Neuronal stem cell (in vitro differentiated cells): ENCODE results near the gene USP32.
"Not testable (repeated sequence)": the region's sequence is repeated elsewhere in the genome, so short reads cannot be mapped to it uniquely, and the experiment has no call there.

Source experiments
- DNase-seq: peaks from one replicate; pipeline ENCODE4 v3.0.0-alpha.2; 2013; ENCODE audit warnings: low spot score
- H2AFZ ChIP-seq: one replicate; pipeline ENCODE4 v1.6.1; 2013; ENCODE audit warnings: mild to moderate bottlenecking, low read length, inconsistent platforms
- H2AK5ac ChIP-seq: 2 replicates; pipeline ENCODE4 v1.6.1; 2013; ENCODE audit warnings: low read depth, mild to moderate bottlenecking, inconsistent platforms, low read length, moderate library complexity, mixed read lengths
- H2BK120ac ChIP-seq: 2 replicates; pipeline ENCODE4 v1.6.1; 2013; ENCODE audit warnings: low read depth, mild to moderate bottlenecking, inconsistent platforms, low read length, moderate library complexity, mixed read lengths
- H2BK12ac ChIP-seq: one replicate; pipeline ENCODE4 v1.6.1; 2013; ENCODE audit warnings: low read length, inconsistent platforms
- H2BK15ac ChIP-seq: 2 replicates; pipeline ENCODE4 v1.6.1; 2013; ENCODE audit warnings: mild to moderate bottlenecking, low read length, inconsistent platforms, mixed read lengths
- H2BK5ac ChIP-seq: one replicate; pipeline ENCODE4 v1.6.1; 2013; ENCODE audit warnings: inconsistent platforms, mild to moderate bottlenecking, low read length, moderate library complexity
- H3K14ac ChIP-seq: one replicate; pipeline ENCODE4 v1.6.1; 2013; ENCODE audit warnings: low read length, inconsistent platforms
- H3K18ac ChIP-seq: 2 replicates; pipeline ENCODE4 v1.6.1; 2013; ENCODE audit warnings: low read length, inconsistent platforms
- H3K23ac ChIP-seq: 2 replicates; pipeline ENCODE4 v1.6.1; 2013; ENCODE audit warnings: low read depth, mild to moderate bottlenecking, mixed read lengths, low read length, inconsistent platforms; ENCODE audit not compliant: poor library complexity
- H3K27ac ChIP-seq: replicated peaks from 3 replicates; pipeline ENCODE4 v1.5.1; 2013; ENCODE audit warnings: low read length, inconsistent platforms
- H3K27me3 ChIP-seq, 3 experiments: 2 replicates each; pipeline ENCODE4 v1.6.1; 2013; ENCODE audit warnings: low read length in 3 of 3, mild to moderate bottlenecking in 2 of 3, inconsistent platforms in 1 of 3, low read depth in 1 of 3, mixed read lengths in 1 of 3, moderate library complexity in 1 of 3; ENCODE audit not compliant: control insufficient read depth in 3 of 3, insufficient read depth in 3 of 3
- H3K36me3 ChIP-seq, 2 donors: replicated peaks in 1 of 2; 2 replicates each; pipeline ENCODE4 v1.6.1; 2013; ENCODE audit warnings: low read length in 2 of 2; ENCODE audit not compliant: control insufficient read depth in 2 of 2, insufficient read depth in 2 of 2
- H3K4ac ChIP-seq: 2 replicates; pipeline ENCODE4 v1.6.1; 2013; ENCODE audit warnings: inconsistent platforms, mild to moderate bottlenecking, low read length, moderate library complexity
- H3K4me1 ChIP-seq, 2 donors: 1 replicate in 1 of 2; 2 replicates in 1 of 2; pipeline ENCODE4 v1.6.1; 2013; ENCODE audit warnings: low read length in 2 of 2, low read depth in 1 of 2; ENCODE audit not compliant: control insufficient read depth in 2 of 2, insufficient read depth in 1 of 2
- H3K4me2 ChIP-seq: one replicate; pipeline ENCODE4 v1.6.1; 2013; ENCODE audit warnings: mild to moderate bottlenecking, low read length, inconsistent platforms; ENCODE audit not compliant: insufficient read depth, poor library complexity, severe bottlenecking
- H3K4me3 ChIP-seq, 2 donors: 2 replicates each; pipeline ENCODE4 v1.5.1; 2013; ENCODE audit warnings: low read length in 2 of 2, mild to moderate bottlenecking in 2 of 2, inconsistent platforms in 1 of 2, moderate library complexity in 1 of 2
- H3K79me1 ChIP-seq: one replicate; pipeline ENCODE4 v1.6.1; 2013; ENCODE audit warnings: low read depth, mild to moderate bottlenecking, inconsistent platforms, low read length, moderate library complexity
- H3K9ac ChIP-seq: one replicate; pipeline ENCODE4 v1.6.1; 2013; ENCODE audit warnings: mild to moderate bottlenecking, low read depth, low read length, inconsistent platforms; ENCODE audit not compliant: poor library complexity
- H3K9me3 ChIP-seq, 2 donors: replicated peaks in 1 of 2; 2 replicates each; pipeline versions ENCODE3 to v1.6.1; 2013; ENCODE audit warnings: low read length in 2 of 2, mild to moderate bottlenecking in 2 of 2, inconsistent platforms in 1 of 2, low read depth in 1 of 2, mixed read lengths in 1 of 2, moderate library complexity in 1 of 2; ENCODE audit not compliant: control insufficient read depth in 2 of 2, insufficient read depth in 1 of 2
- H4K8ac ChIP-seq: one replicate; pipeline ENCODE4 v1.6.1; 2013; ENCODE audit warnings: low read depth, mild to moderate bottlenecking, inconsistent platforms, low read length, moderate library complexity
- H4K91ac ChIP-seq: one replicate; pipeline ENCODE4 v1.6.1; 2013; ENCODE audit warnings: low read length, low read depth, mild to moderate bottlenecking, inconsistent platforms; ENCODE audit not compliant: poor library complexity
- WGBS, 2 donors: extraction: QIAGEN DNeasy Blood & Tissue Kit; methylation state at CpG; one replicate each; pipeline ENCODE4 v1.1.7; 2013; ENCODE audit warnings: missing lambda C conversion rate in 2 of 2, mixed read lengths in 1 of 2; ENCODE audit not compliant: insufficient read length in 2 of 2, insufficient replicate concordance in 1 of 2; ENCODE audit errors: extremely low coverage in 2 of 2; 5-methylcytosine and 5-hydroxymethylcytosine counted together

USP32 gene

GRCh38 chr17:60348616-60349015 lies 43.3 kb downstream of the USP32 start:
- Histone ChIP-seq H3K36me3 (peaks cover 0 to 13% of the 10 kb centered on the region in 2 donors), H3K9ac (no peak overlapping the region), H2AFZ (no peak overlapping the region), H3K18ac (no peak overlapping the region), H2BK15ac (no peak overlapping the region), H3K27me3 (no peaks in the 10 kb centered on the region), H3K4me2 (no peak overlapping the region), H2BK5ac (no peak overlapping the region), H3K9me3 (no peaks in the 10 kb centered on the region), H2BK12ac (no peak overlapping the region), H3K79me1 (peaks cover 1% of the 10 kb centered on the region), H3K27ac (no peak overlapping the region), H2AK5ac (no peak overlapping the region), H2BK120ac (no peak overlapping the region), H4K91ac (no peak overlapping the region), H3K14ac (no peak overlapping the region), H3K23ac (no peak overlapping the region), H3K4me1 (no peaks in the 10 kb centered on the region), H3K4me3 (no peak overlapping the region), H3K4ac (no peak overlapping the region), H4K8ac (no peak overlapping the region)
- DNase-seq = no peak
- no CpG with 5 or more reads among the region's 5 CpGs for WGBS, 2 donors

DNA sequence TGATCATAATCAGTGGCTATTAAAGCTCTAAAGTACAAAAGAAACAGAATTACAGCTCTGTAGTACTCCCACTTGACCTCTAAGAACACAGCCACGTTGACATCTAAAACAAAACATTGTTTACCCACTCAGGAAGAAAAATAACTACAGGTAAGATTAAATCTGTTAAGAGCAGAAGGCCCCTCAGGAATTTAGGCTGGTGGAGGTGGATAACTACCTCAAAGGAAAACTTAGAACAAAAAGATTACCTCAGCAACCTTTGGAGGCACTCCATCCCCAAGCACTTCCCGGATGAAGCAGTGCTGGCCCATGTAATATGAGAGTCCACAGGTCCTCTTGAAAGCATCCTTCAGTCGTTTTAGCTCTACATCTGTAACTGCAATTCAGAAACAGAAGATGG lies 46.7 kb downstream of the USP32 start:
- Histone ChIP-seq H3K9me3 (no peaks in the 10 kb centered on the region), H3K27me3 (no peaks in the 10 kb centered on the region), H3K9ac (no peak overlapping the region), H2AK5ac (no peak overlapping the region), H2BK5ac (no peak overlapping the region), H3K79me1 (peaks cover 1% of the 10 kb centered on the region), H3K14ac (no peak overlapping the region), H3K4ac (no peak overlapping the region), H2BK120ac (no peak overlapping the region), H2BK12ac (no peak overlapping the region), H2AFZ (no peak overlapping the region), H3K23ac (no peak overlapping the region), H3K27ac (no peak overlapping the region), H3K18ac (no peak overlapping the region), H4K91ac (no peak overlapping the region), H4K8ac (no peak overlapping the region), H3K36me3 (peaks cover 3 to 27% of the 10 kb centered on the region in 2 donors), H3K4me3 (no peak overlapping the region), H3K4me2 (no peak overlapping the region), H2BK15ac (no peak overlapping the region), H3K4me1 (no peaks in the 10 kb centered on the region)
- no CpG with 5 or more reads among the region's 3 CpGs for WGBS, 2 donors
- DNase-seq = no peak

DNA sequence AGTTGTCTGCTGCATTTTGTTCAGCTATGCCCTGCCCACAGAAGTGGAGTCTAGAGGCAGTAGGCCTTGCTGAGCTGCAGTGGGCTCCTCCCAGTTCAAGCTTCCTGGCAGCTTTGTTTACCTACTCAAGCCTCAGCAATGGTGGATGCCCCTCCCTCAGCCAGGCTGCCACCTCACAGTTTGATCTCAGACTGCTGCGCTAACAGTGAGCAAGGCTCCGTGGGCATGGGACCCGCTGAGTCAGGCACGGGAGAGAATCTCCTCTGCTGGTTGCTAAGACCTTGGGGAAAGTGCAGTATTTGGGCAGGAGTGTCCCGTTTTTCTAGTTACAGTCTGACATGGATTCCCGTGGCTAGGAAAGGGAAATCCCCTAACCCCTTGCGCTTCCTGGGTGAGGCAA lies 49.4 kb downstream of the USP32 start:
- not testable (repeated sequence) for H2BK12ac ChIP-seq, H3K79me1 ChIP-seq, H3K18ac ChIP-seq, H3K4ac ChIP-seq, H2AK5ac ChIP-seq, H3K4me2 ChIP-seq, DNase-seq, H3K9me3 ChIP-seq, H3K9ac ChIP-seq, H3K4me1 ChIP-seq, H3K27me3 ChIP-seq, H4K8ac ChIP-seq, H3K14ac ChIP-seq, H3K27ac ChIP-seq, H3K4me3 ChIP-seq, H2BK5ac ChIP-seq, H2AFZ ChIP-seq, H3K23ac ChIP-seq, H4K91ac ChIP-seq, H2BK120ac ChIP-seq, H2BK15ac ChIP-seq
- peaks cover 3 to 32% of the 10 kb centered on the region in 2 donors for H3K36me3 ChIP-seq
- WGBS, 2 donors = no CpG with 5 or more reads among the region's 7 CpGs

DNA sequence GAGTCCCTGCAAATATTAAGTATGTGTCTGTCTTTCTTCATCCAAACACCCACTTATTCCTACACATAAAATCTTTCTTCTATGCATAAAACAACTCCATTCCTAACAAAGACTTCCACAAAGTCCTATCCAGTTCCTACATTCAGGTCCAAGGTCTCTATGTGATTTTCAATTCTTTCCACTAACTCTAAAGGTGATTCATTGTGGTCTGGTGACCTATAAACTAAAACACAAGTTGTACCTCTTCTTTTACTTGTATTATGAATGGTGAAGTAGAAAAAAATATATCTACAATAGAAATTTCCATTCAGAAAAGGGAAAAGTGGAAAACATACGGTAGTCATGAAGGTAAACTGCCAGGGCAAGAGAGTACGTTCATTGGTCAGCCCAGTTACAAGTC lies 56.6 kb downstream of the USP32 start:
- Histone ChIP-seq H2BK15ac (no peak overlapping the region), H2BK12ac (no peak overlapping the region), H2BK5ac (no peak overlapping the region), H3K4me2 (no peak overlapping the region), H3K9me3 (no peaks in the 10 kb centered on the region), H3K27ac (no peak overlapping the region), H3K14ac (no peak overlapping the region), H3K27me3 (no peaks in the 10 kb centered on the region), H3K79me1 (no peaks in the 10 kb centered on the region), H3K23ac (no peak overlapping the region), H4K91ac (no peak overlapping the region), H2AFZ (no peak overlapping the region), H2BK120ac (no peak overlapping the region), H3K36me3 (peaks cover 0 to 12% of the 10 kb centered on the region in 2 donors), H2AK5ac (no peak overlapping the region), H3K4me3 (no peak overlapping the region), H3K18ac (no peak overlapping the region), H3K4me1 (no peaks in the 10 kb centered on the region), H3K4ac (no peak overlapping the region), H3K9ac (no peak overlapping the region), H4K8ac (no peak overlapping the region)
- no CpG with 5 or more reads among the region's 2 CpGs for WGBS, 2 donors
- no peak for DNase-seq
